Stimulated activated CD4-positive, alpha-beta T cell treated with anti-CD3 and anti-CD28 coated beads, Interleukin-4, amount 100 ng/mL, for 4 hours (primary cell): ENCODE data around the gene NME7.
A peak's percentile ranks its signal among the peaks of the same experiment; 100 is the strongest.

Source experiments
- DNase-seq, 2 experiments: peaks; one replicate each; pipeline ENCODE4 v3.0.0-alpha.2; 2020

NME7 gene

DNA sequence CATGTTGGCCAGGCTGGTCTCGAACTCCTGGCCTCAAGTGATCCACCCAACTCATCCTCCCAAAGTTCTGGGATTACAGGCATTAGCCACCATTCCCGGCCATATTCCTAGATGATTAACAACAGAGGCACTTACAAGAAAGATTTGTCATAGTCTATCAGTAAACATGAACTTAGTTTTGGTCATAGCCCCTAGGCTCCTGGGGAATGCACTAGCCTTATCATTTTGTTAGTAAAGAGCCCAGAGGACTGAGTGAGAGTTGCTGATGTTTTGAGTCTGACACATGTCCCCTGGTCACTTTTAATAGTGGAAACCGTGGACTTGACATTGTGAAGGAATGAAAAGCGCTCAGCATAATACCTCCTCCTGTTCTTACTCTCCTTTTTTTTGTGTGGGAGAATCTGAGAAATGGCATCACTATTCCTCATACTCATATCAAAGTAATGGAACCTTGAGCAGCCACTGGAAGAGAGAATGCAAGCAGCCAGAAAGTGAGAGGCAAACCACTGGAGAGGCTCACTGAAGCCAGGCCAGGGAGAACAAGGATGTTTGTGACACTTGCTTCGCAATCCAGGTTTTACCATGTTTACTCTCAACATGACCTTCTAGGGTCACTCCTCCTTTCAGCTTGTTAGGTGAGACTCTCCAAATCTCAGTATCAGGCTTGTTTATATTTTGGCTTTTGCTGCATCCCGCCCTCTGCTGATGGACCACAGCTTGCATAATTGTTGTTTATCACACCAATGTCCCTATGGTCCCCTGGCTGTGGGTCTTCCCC, 246.3 kb downstream of the NME7 start:
- DNase-seq: no peak

DNA sequence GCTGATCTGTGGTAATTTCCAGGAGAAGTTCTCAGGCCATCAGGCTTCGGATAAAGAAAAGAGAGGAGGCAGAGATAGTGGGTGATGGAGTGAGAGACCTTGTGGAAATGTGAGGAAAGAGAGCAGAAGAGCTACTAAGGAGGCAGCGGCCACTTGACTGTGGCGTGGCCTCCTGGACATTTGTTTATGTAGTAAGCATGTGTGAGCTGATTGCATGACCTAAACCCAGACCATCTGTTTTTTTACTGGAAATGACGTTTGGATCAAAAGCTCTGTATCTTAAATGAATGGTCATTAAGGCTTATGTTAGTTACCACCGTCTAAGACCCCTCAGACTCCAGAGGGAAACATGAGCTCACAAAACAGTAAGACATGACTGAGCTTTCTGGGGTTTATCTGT, 247.5 kb downstream of the NME7 start:
- DNase-seq: no peak

- no peak for DNase-seq
Measured at GRCh38 chr1:169119405-169119804, 248.2 kb downstream of the NME7 start.

DNA sequence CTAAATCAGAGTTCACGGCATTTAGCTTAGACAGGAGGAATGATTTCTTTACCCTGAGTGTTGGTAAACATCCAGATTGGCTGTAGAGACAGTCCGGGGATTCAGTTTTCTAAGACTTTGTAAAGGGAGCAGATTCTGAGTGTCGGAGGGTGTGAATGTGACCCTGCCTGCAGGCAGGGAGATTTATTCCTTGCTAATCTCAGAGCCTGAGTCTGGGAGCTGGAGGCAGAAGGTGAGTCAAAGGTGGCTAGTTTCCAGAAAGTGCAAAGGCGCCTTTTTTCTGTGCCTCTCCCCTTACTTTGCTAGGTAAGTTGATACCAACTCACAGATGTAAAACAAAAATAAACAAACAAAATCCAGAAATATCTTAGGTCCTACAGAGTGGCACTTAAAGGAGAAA, 249.4 kb downstream of the NME7 start:
- no peak for DNase-seq

GRCh38 chr1:169117599-169117998, 250.0 kb downstream of the NME7 start:
- no peak for DNase-seq

- no peak for DNase-seq
Measured at GRCh38 chr1:169117014-169117413, 250.6 kb downstream of the NME7 start.

- DNase-seq: no peak
Measured at GRCh38 chr1:169115891-169116585, 251.6 kb downstream of the NME7 start.

DNA sequence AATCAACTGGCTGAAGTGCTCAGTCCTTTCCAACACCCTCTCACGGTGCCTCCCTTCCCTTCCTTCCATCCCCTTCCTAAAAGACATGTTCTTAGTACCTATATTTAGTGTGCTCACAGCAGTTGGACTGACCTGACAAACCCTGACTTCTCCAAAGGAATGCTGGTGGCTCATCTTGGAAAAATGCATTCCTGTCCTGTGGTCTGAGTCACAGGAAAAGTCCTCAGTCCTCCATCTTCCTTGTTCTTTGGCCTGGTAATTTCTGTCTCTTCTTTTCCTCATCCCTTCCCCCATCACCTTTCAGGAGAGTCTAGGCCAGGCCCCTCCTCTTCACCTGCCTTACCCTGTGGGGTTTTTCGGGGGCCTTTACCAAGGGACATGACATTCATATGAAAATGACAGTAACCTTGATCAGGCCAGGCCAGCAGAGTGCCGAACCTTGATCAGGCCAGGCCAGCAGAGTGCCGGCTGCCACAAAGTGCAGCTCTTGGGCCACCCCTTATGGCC, 253.9 kb downstream of the NME7 start:
- no peak for DNase-seq

- no peak for DNase-seq
Measured at GRCh38 chr1:169112241-169112640, 255.4 kb downstream of the NME7 start.

- no peak for DNase-seq
Measured at GRCh38 chr1:169111472-169111871, 256.1 kb downstream of the NME7 start.

- DNase-seq: no peak
Measured at GRCh38 chr1:169110689-169111447, 256.7 kb downstream of the NME7 start.

GRCh38 chr1:169110236-169110635, 257.4 kb downstream of the NME7 start:
- DNase-seq: no peak

GRCh38 chr1:169109561-169110134, 257.9 kb downstream of the NME7 start:
- DNase-seq: no peak

GRCh38 chr1:169108863-169109560, 258.6 kb downstream of the NME7 start:
- DNase-seq: no peak

GRCh38 chr1:169108223-169108622, 259.4 kb downstream of the NME7 start:
- no peak for DNase-seq

DNA sequence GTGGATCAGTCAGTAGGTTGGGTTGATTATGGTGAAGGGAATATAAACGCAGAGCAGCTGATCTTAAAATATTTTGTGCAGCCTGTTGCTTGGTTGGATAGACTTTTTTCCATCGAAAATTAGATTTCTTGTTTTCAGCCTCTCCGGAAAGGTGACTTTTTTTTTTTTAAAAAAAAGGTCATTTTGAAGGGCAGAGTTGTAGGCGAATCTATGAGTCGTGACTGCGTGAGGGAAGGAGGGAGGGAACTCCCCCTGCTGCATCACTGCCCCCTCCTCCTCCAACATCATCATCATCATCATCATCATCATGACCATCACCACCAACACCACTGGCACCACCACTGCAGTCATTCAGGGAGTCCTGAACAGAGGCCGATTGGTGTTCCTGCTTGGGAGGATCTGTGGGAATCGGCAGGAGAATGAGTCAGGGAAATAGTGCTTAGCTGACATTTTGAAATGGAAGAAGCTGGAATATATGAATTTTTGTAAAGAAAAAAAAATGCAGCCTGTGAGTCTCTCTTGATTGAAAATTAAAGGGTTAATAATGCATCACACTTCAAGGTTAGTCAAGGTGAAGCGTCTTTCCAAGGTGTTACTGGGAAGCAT, 259.9 kb downstream of the NME7 start:
- peak in 1 of 2 experiments; percentile 34 for DNase-seq

DNA sequence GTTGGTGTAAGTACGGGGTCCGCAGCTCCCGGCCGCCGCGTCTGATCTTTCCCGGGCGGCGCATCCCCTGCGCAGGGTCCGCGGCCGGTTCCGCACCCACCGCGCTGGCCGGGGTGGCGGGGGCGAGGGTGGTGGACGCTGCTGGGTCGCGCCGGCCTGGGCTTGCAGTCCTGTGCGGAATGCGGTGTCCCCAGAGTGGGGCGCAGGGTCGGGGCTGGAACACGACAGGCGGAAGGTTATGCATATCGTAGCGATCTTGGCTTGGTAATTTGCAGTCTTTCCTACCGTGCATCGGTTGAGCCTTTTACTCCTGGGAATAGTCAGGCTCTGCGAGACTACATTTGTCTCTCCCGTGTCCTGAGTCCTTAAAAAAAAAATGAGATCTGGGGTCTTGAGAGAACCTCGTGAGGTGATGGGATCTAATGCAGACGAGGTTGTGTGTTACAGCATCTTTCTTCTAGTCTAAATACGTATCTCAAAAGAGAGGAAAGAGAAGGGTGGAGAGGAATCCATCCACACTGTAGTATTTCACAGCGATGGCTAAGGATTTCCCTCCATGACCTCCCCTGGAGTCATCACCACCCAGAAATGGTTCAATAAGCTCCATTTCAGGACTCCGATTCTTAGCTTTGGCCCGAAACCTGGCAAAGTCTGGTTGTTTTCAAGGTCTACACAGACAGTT, 260.5 kb downstream of the NME7 start:
- DNase-seq: no peak

GRCh38 chr1:169106095-169106920, 261.3 kb downstream of the NME7 start, which contains the start of gene ATP1B1:
Gene ATP1B1 (plus strand): TSS chr1:169106690. CDS start chr1:169106830, 140 bp downstream.
- DNase-seq: peak; percentile 71 to 83

DNA sequence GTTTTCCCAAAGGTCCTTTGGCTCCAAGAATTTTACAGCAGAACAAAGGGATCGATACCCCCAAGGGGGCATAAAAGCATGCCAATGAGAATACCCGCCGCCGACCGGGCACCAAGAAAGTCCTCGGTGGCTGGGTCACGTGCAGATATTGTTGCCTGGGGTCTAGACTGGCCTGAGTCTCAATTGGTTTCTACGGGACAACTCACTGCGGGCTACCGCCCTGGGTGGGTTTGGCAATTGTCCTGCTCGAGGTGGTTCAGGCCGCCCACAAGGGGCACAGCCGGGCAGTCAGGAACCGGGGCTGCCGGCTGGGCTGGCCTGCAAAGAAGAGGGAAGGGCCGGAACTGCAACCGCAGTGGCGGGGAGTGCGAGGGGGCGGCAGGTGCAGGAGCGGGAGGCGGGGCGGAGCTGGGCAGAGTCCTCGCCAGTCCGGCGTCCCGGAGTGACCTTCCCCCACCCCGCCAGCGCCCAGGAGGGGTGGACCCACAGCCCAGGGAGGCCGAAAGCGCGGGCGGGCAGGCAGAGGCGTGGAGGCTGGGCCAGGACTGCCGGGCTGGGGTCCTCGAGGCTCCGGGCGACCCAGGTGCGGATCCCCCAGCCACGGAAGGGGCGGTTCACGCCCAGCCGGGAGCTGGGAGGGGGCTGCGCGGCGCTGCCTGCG, 262.0 kb downstream of the NME7 start:
- peak in 1 of 2 experiments; percentile 9 for DNase-seq

- no peak for DNase-seq
Measured at GRCh38 chr1:169105087-169105433, 262.5 kb downstream of the NME7 start.
